C4-2B (cell line): Measurements from ENCODE around the gene HACL1.

Source experiments
- CTCF ChIP-seq: fragments of 450-650 bp; conservative IDR thresholded peaks from 2 replicates; pipeline ENCODE4 v1.5.1; 2017; ENCODE audit warnings: mild to moderate bottlenecking
- ZFX ChIP-seq: fragments of 450-650 bp; IDR thresholded peaks from 2 replicates; pipeline ENCODE4 v1.6.1; 2017

GRCh38 chr3:15562560-15562959 lies 38.8 kb downstream of the HACL1 start:
- TF ChIP-seq CTCF (no peak), ZFX (no peak)
